Ishikawa (cell line): ENCODE measurements around the gene MC2R.

ENCODE experiments used
- CEBPB ChIP-seq: IDR thresholded peaks from 2 replicates; pipeline ENCODE4 v1.6.1; 2012
- CREB1 ChIP-seq: IDR thresholded peaks from 2 replicates; pipeline ENCODE4 v1.6.1; 2012; ENCODE audit warnings: low read depth
- EGR1 ChIP-seq: IDR thresholded peaks from 2 replicates; pipeline ENCODE4 v1.6.1; 2012
- EP300 ChIP-seq: IDR thresholded peaks from 2 replicates; pipeline ENCODE4 v1.6.1; 2012; ENCODE audit warnings: borderline replicate concordance
- FOXM1 ChIP-seq: IDR thresholded peaks from 2 replicates; pipeline ENCODE4 v1.6.1; 2012; ENCODE audit warnings: low read depth, borderline replicate concordance
- NFIC ChIP-seq: IDR thresholded peaks from 2 replicates; pipeline ENCODE4 v1.6.1; 2012
- RAD21 ChIP-seq: IDR thresholded peaks from 2 replicates; pipeline ENCODE4 v1.6.1; 2012; ENCODE audit warnings: low read depth
- TAF1 ChIP-seq: IDR thresholded peaks from 2 replicates; pipeline ENCODE4 v1.6.1; 2012; ENCODE audit warnings: low read depth, mild to moderate bottlenecking
- TCF12 ChIP-seq: IDR thresholded peaks from 2 replicates; pipeline ENCODE4 v1.6.1; 2012; ENCODE audit warnings: low read depth
- TEAD4 ChIP-seq: IDR thresholded peaks from 2 replicates; pipeline ENCODE4 v1.6.1; 2012
- YY1 ChIP-seq: IDR thresholded peaks from 2 replicates; pipeline ENCODE4 v1.6.1; 2012; ENCODE audit warnings: low read depth
- ZBTB7A ChIP-seq: IDR thresholded peaks from 2 replicates; pipeline ENCODE4 v1.6.1; 2012; ENCODE audit warnings: low read depth
- TF ChIP-seq, protein P1 (sequence below): IDR thresholded peaks from 2 replicates; pipeline ENCODE4 v1.6.1; 2012; ENCODE audit warnings: low read depth, mild to moderate bottlenecking
- TF ChIP-seq, protein P2 (sequence below): IDR thresholded peaks from 2 replicates; pipeline ENCODE4 v1.6.1; 2012
- TF ChIP-seq, protein P3 (sequence below): IDR thresholded peaks from 2 replicates; pipeline ENCODE4 v1.6.1; 2012

The MC2R gene

DNA sequence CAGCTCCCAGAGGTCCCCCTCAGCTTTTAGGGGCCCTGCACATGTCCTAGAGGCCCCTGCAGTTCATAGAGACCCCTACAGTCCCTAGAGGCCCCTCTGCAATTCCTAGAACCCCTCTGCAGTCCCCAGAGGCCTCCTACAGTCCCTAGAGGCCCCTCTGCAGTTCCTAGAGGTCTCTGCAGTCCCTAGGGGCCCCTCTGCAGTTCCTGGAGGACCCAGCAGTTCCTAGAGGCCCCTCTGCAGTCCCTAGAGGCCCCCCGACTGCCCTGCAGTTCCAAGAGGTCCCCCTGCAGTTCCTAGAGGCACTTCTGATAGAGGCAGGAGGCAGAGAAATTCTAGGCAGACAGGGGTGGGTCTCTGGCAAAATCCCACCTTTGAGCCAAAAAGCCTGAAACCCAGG is 35.4 kb downstream of the MC2R start:
- TF ChIP-seq, protein P1, sequence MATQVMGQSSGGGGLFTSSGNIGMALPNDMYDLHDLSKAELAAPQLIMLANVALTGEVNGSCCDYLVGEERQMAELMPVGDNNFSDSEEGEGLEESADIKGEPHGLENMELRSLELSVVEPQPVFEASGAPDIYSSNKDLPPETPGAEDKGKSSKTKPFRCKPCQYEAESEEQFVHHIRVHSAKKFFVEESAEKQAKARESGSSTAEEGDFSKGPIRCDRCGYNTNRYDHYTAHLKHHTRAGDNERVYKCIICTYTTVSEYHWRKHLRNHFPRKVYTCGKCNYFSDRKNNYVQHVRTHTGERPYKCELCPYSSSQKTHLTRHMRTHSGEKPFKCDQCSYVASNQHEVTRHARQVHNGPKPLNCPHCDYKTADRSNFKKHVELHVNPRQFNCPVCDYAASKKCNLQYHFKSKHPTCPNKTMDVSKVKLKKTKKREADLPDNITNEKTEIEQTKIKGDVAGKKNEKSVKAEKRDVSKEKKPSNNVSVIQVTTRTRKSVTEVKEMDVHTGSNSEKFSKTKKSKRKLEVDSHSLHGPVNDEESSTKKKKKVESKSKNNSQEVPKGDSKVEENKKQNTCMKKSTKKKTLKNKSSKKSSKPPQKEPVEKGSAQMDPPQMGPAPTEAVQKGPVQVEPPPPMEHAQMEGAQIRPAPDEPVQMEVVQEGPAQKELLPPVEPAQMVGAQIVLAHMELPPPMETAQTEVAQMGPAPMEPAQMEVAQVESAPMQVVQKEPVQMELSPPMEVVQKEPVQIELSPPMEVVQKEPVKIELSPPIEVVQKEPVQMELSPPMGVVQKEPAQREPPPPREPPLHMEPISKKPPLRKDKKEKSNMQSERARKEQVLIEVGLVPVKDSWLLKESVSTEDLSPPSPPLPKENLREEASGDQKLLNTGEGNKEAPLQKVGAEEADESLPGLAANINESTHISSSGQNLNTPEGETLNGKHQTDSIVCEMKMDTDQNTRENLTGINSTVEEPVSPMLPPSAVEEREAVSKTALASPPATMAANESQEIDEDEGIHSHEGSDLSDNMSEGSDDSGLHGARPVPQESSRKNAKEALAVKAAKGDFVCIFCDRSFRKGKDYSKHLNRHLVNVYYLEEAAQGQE, result no peak
- TF ChIP-seq YY1 (no peak), EP300 (no peak), TEAD4 (no peak), RAD21 (no peak), NFIC (no peak), TCF12 (no peak), CEBPB (no peak), ZBTB7A (no peak), EGR1 (no peak), CREB1 (no peak), FOXM1 (no peak), TAF1 (no peak)
- TF ChIP-seq, protein P2, sequence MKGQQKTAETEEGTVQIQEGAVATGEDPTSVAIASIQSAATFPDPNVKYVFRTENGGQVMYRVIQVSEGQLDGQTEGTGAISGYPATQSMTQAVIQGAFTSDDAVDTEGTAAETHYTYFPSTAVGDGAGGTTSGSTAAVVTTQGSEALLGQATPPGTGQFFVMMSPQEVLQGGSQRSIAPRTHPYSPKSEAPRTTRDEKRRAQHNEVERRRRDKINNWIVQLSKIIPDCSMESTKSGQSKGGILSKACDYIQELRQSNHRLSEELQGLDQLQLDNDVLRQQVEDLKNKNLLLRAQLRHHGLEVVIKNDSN, result no peak
- TF ChIP-seq, protein P3, sequence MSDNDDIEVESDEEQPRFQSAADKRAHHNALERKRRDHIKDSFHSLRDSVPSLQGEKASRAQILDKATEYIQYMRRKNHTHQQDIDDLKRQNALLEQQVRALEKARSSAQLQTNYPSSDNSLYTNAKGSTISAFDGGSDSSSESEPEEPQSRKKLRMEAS, result no peak

DNA sequence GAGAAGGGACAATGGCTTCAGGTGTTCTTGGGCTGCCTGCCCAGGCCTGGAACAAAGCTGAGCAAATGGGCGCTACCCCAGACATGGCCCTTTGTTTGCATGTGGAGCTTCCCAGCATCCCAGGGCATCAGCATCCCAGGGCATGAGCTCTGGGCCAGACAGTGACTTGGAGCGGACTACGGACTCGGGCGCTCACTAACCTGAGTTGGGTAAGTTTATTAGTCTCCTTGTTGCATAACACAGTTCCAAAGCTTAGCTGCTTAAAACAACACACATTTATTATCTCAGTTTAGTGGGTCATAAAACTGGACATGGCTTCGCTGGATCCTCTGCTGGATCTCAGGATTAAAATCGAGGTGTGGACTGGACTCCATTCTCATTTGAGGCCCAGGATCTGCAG is 35.8 kb downstream of the MC2R start:
- TF ChIP-seq, protein P3, result no peak
- TF ChIP-seq NFIC (no peak), TCF12 (no peak), TAF1 (no peak), RAD21 (no peak), TEAD4 (no peak), FOXM1 (no peak), YY1 (no peak), EGR1 (no peak), EP300 (no peak), ZBTB7A (no peak), CEBPB (no peak), CREB1 (no peak)
- TF ChIP-seq, protein P2, result no peak
- TF ChIP-seq, protein P1, result no peak

DNA sequence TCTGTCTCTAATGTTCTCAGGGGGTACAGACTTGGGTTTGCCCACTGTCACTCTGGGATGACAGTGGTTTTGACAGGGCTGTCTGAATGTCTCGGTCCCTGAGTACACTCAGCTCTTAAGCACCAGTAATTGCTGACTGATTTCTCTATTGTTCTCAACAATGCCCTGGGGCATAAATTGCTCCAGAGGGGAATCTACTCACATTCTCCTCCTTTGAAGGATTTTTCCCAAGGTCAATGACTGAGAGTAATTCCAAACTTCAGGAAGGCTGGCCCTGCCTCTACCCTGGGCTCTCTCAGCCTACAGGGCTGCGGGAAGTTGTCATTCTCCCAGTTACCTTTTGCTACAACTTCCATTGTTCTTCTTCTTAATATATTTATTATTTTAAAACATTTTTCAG is 36.5 kb downstream of the MC2R start:
- TF ChIP-seq, protein P2, result no peak
- TF ChIP-seq TEAD4 (no peak), CEBPB (no peak), YY1 (no peak), TCF12 (no peak), EP300 (no peak), RAD21 (no peak), FOXM1 (no peak), TAF1 (no peak), ZBTB7A (no peak), EGR1 (no peak), NFIC (no peak), CREB1 (no peak)
- TF ChIP-seq, protein P1, result no peak
- TF ChIP-seq, protein P3, result no peak

DNA sequence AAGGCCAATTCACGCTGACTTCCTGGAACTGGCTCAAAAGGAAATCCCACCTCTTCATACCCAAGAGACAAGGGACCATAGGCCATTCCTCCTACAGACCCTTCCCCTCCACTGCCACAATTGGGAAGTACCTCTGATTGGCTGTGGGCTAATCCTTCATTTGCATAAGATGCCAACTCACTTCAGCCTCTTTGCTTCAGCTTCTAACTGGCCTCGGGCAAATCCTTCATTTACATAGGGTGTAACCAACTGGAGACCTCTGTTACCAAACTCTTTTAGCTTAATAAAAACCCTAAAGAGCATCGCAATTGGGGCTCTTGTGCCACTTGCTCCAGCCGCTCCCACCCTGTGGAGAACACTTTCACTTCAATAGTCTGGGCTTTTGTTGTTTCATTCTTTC is 38.2 kb downstream of the MC2R start:
- TF ChIP-seq, protein P3, result no peak
- TF ChIP-seq, protein P1, result no peak
- no peak for TF ChIP-seq ZBTB7A
- TF ChIP-seq EGR1, result no peak
- TF ChIP-seq CREB1, result no peak
- no peak for TF ChIP-seq TEAD4
- TF ChIP-seq TAF1, result no peak
- TF ChIP-seq FOXM1, result no peak
- no peak for TF ChIP-seq NFIC
